Hindlimb muscle (tissue), 1 donor: ENCODE results near the gene CEP350. TPM values are rescaled to one million over a fixed set of nuclear protein-coding genes. Genes with fewer than 3 reads are reported as not detected.

Experiments used
- DNase-seq: peaks from one replicate; pipeline ENCODE4 v3.0.0-alpha.2; 2013
- polyA plus RNA-seq: library from polyadenylated mRNA; unstranded; fragments of 120-200 nt; gene quantifications from one replicate; pipeline ENCODE4 v1.2.1, GENCODE V29; 2013; ENCODE audit not compliant: insufficient read length

The CEP350 gene
- polyA plus RNA-seq, 1 donor, result 35.3 TPM

- no peak for DNase-seq
These were observed 107.9 kb downstream of the CEP350 start for GRCh38 chr1:180062452-180062971.

- no peak for DNase-seq
These were observed 110.8 kb downstream of the CEP350 start for GRCh38 chr1:180065408-180065807.

GRCh38 chr1:180066150-180066549, 111.5 kb downstream of the CEP350 start:
- no peak for DNase-seq

GRCh38 chr1:180070286-180070685, 115.7 kb downstream of the CEP350 start:
- no peak for DNase-seq

DNA sequence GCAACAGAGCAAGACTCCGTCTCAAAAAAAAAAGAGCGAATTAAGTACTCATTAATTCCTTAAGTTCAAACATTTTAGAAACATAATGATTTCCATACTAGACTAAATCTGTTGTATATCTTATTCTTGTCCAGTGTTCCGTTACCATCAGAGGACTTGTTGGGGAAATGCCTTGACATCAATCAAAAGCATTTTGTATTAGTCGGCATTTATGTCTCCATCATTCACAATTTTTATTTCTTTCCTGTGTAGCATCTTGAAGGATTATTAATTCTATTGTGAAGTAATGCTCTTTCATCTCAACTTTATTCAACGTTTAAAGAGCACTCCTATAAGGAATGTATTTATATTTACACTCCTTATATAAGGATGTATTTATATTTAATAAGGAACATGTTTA, 117.1 kb downstream of the CEP350 start:
- no peak for DNase-seq

- no peak for DNase-seq
These were observed 125.8 kb downstream of the CEP350 start for GRCh38 chr1:180080439-180080838.

DNA sequence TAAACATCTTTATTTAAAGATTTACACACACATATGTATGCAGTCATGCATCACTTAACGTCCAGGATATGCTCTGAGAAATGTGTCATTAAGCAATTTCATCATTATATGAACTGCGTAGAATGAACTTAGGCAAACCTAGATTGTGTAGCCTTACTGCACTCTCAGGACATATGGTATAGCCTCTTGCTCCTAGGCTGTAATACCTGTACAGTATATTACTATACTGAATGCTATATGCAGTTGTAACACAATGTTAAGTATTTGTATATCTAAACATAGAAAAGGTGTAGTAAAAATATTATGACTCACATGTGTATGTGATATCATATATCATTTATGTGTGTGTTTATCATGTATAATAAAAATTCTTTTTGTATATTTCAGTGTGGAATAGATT, 126.9 kb downstream of the CEP350 start:
- no peak for DNase-seq

DNA sequence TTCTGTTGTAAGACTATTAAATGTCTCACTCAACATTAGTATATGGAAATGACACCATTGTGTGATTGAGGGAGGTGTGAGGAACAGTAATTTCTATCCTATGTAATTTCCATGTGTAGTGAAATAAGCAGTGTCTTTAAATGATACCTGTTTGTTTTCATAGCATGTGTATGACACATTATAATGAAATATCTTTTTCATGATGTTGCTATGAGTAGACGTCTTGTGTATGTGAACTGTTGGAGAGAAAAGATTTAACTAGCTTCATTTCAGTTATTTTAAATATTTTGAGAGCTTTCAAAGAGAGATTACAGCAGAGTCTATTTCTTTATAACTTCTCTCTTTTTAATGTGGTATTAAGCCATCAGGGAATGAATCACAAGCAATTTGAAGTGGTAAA, 128.6 kb downstream of the CEP350 start:
- DNase-seq, result no peak

DNA sequence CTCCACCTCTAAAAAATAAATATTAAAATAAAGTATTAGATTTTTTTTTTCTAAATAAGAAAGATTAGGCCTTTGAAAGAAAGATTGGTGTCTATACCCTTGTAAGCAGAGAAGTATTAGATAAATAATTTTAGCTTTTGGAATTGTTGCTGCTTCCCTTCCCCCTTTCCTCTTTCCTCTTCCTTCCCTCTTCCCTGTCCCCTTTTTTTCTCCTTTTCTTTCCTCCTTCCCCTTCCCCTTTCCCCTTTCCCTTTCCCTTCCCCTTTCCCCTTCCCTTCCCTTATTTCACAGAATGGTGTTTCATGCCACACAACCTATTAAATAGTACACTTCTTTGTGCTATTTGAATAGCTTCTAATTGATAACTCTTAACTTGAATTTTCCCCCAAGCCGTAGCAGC, 130.3 kb downstream of the CEP350 start:
- no peak for DNase-seq

GRCh38 chr1:180085331-180085730, 130.7 kb downstream of the CEP350 start:
- no peak for DNase-seq

- no peak for DNase-seq
These were observed 138.5 kb downstream of the CEP350 start for GRCh38 chr1:180092931-180093650.

DNA sequence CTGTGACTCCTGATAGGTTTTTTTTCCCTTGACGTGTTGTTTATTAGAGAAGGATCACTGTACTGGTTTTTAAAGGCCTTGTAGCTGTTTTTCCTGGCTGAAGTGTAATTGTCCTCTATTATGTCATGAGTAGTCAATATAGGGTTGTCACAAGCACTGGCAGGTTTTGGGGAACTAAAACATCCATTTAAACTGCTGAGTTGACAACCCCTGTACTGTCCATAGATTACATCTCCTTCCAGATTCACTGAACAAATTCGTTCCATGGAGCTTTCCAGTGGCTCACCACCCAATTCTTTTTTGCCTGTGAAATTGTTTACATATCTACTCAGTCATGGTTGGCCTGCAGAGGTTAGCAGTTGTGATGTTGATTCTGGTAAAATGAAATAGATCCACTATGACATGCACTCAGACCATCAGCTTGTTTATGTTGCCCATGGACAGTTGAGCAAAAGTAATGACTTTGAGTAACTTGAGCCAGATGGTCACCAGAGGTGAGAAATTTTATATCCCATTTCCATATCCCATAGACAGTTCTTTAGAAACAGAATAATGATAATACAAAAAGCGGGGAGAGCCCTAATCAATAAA, 140.2 kb downstream of the CEP350 start:
- DNase-seq, result no peak

- no peak for DNase-seq
These were observed 142.1 kb downstream of the CEP350 start for GRCh38 chr1:180096584-180097325.

DNA sequence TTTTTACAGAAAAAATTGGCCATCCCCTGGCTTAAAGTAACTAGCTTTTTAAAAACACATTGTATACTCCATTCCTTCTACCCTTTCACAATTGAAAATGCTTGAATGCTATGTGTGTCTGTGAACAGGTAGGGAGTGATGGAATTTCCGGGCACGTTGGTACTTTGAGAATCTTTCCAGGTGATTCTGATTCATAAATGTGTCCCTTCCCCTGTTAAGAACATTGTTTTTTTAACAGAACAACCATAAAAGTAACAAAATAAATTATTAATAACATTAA, 142.7 kb downstream of the CEP350 start:
- no peak for DNase-seq

DNA sequence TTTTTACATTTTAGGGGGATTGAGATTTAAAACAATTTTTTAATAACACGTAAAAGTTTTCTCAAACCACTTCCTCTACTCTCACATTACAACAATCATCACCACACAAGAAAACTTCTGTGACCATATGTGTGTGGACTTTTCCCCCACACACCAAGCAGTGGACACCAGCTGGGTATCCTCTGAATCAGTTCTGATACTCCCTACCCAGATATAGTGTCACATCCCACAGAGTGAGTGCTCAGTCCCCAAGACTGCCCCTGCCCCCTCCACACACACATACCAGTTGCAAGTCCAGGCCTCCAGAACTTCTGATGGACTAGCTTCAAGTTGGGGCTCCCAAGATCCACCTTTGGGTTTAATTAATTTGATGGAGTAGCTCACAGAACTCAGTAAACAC, 146.8 kb downstream of the CEP350 start:
- DNase-seq, result no peak

DNA sequence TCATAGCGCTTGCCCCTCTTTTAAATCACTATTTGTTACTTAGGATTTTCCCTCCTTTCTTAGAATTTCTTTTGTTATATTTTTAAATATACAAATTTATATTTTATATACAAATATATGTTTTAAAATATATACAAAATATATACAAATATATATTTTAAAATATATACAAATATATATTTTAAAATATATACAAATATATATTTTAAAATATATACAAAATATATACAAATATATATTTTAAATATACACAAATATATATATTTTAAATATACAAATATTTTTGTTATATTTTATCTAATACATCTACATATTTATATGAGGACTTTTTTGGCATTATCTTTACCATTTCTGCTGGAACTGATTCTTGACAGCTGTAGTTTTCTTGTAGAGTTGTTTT, 149.2 kb downstream of the CEP350 start:
- DNase-seq, result no peak

GRCh38 chr1:180112091-180112490, 157.5 kb downstream of the CEP350 start:
- DNase-seq, result no peak

GRCh38 chr1:180112984-180113647, 158.5 kb downstream of the CEP350 start:
- DNase-seq, result no peak

- no peak for DNase-seq
These were observed 159.9 kb downstream of the CEP350 start for GRCh38 chr1:180114396-180114945.

- DNase-seq, result no peak
These were observed 162.6 kb downstream of the CEP350 start for GRCh38 chr1:180116964-180117763.

- DNase-seq, result no peak
These were observed 163.1 kb downstream of the CEP350 start for GRCh38 chr1:180117764-180118116.

GRCh38 chr1:180119837-180120236, 165.2 kb downstream of the CEP350 start:
- no peak for DNase-seq
